Epithelial cell of proximal tubule (primary cell): Measurements from ENCODE around the gene SERPINA6. TPM values are rescaled to one million over a fixed set of nuclear protein-coding genes. Genes with fewer than 3 reads are reported as not detected.

Experiments used
- DNase-seq: peaks from one replicate; pipeline ENCODE4 v3.0.0-alpha.2; 2011; ENCODE audit warnings: low read depth
- H3K4me3 ChIP-seq: 2 replicates; pipeline ENCODE4 v1.5.1; 2011; ENCODE audit warnings: low read depth, mild to moderate bottlenecking, low read length
- total RNA-seq: library from RNA; depleted of rRNA; stranded (reverse); fragments of >200 nt; gene quantifications from 2 replicates; pipeline ENCODE4 v1.2.3, GENCODE V29; 2015
- TF ChIP-seq, protein P1 (sequence below): conservative IDR thresholded peaks from 2 replicates; pipeline ENCODE4 v1.5.1; 2012; ENCODE audit warnings: low read depth, mild to moderate bottlenecking, low read length

The SERPINA6 gene
- total RNA-seq, 1 donor from 2014 or later, result 0.81 TPM

GRCh38 chr14:94334872-94335271 is 11.7 kb upstream of the SERPINA6 start:
- TF ChIP-seq, protein P1, sequence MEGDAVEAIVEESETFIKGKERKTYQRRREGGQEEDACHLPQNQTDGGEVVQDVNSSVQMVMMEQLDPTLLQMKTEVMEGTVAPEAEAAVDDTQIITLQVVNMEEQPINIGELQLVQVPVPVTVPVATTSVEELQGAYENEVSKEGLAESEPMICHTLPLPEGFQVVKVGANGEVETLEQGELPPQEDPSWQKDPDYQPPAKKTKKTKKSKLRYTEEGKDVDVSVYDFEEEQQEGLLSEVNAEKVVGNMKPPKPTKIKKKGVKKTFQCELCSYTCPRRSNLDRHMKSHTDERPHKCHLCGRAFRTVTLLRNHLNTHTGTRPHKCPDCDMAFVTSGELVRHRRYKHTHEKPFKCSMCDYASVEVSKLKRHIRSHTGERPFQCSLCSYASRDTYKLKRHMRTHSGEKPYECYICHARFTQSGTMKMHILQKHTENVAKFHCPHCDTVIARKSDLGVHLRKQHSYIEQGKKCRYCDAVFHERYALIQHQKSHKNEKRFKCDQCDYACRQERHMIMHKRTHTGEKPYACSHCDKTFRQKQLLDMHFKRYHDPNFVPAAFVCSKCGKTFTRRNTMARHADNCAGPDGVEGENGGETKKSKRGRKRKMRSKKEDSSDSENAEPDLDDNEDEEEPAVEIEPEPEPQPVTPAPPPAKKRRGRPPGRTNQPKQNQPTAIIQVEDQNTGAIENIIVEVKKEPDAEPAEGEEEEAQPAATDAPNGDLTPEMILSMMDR, result no peak
- DNase-seq, result no peak

GRCh38 chr14:94332587-94332986 is 9.5 kb upstream of the SERPINA6 start:
- no peak for DNase-seq
- TF ChIP-seq, protein P1, result no peak
- no peak overlapping the region for H3K4me3 ChIP-seq

More at GRCh38 chr14:94334872-94335271, 11.7 kb upstream of the SERPINA6 start:
- H3K4me3 ChIP-seq, result no peak overlapping the region

- no peak overlapping the region for H3K4me3 ChIP-seq
- TF ChIP-seq, protein P1, result no peak
- no peak for DNase-seq
Measured at GRCh38 chr14:94332063-94332583, 9.0 kb upstream of the SERPINA6 start.

GRCh38 chr14:94331462-94331861 is 8.3 kb upstream of the SERPINA6 start:
- DNase-seq, result no peak
- TF ChIP-seq, protein P1, result no peak
- H3K4me3 ChIP-seq, result no peak overlapping the region

GRCh38 chr14:94330857-94331256 is 7.7 kb upstream of the SERPINA6 start:
- DNase-seq, result no peak
- H3K4me3 ChIP-seq, result no peak overlapping the region
- TF ChIP-seq, protein P1, result no peak

- no peak overlapping the region for H3K4me3 ChIP-seq
- TF ChIP-seq, protein P1, result no peak
- no peak for DNase-seq
Measured at GRCh38 chr14:94330432-94330831, 7.3 kb upstream of the SERPINA6 start.

DNA sequence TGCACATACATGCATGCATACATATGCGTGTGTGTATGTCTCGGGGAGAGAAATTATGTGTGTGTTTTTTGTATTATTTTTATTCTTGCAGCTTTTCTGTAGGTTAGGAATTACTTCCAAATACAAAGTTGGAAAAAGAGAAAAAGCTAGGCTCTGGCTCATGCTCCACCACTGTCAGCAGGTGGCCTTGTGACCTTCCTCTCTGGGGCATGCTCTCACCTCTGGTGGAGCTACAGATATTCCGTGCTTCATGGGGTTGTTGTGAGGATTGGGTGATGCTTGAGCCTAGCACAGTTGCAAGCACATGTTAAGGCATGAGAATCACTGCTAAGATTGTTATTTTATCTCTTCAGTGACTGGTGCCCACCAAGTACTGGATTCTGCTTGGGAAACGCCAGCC is 6.7 kb upstream of the SERPINA6 start:
- no peak overlapping the region for H3K4me3 ChIP-seq
- TF ChIP-seq, protein P1, result no peak
- DNase-seq, result no peak
